ENCODE results near the gene LIMS1.
A peak's percentile ranks its signal among the peaks of the same experiment; 100 is the strongest.

Gene LIMS1

GRCh38 chr2:108616318-108616717 is 82.0 kb downstream of the LIMS1 start:
- no peak for DNase-seq

DNA sequence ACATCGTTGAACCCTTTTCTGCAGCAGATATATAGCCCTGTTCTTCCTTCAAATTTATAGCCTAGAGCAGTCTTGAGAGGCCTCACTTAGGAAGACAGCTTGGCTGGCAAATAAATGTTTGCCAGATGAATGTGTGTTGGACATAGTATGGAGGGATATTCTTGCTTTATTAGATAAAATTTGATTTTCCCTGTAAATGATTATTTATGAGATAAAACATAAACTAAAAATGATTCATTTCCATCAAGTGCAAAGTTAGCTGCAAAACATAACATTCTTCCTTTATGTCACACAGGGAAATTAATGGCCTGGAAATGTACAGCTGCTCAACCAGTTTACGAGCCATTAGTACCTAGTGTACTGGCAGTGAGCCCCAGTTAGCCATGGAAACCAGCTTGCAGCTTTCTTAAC is 82.5 kb downstream of the LIMS1 start:
- no peak for DNase-seq

GRCh38 chr2:108617617-108618016 is 83.3 kb downstream of the LIMS1 start:
- no peak for DNase-seq

DNA sequence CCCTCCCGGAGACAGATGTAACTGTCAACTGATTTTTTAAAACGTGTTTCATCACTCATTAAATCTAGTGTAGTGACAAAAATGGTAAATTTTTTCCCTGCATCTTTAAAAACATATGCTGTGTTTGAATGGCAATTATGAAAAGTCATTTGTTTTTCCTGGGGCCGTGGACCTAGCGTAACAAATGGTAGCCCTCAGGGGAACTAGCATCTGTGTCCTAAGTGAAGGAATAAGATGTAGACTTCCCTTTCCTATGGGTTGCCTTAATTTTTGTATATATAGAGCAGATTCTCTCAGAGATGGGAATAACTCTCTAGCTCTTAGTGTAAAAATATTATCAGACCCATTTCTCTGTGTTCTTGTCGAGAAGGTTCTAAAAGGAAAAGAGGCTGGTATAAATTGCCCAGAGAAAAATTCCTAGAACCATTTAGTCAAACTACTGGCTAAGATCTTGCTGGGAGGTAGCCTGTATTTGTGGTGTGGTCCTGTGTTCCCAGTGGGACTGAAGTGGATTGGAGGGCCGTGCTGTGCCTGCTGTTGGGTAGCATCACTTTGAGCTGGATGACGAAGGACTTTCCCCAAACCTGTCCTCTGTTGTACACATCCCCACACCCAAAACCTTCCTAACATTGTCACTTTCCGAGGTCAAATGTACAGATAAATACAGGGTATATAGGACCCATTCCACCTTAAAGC is 85.8 kb downstream of the LIMS1 start:
- DNase-seq = no peak

DNA sequence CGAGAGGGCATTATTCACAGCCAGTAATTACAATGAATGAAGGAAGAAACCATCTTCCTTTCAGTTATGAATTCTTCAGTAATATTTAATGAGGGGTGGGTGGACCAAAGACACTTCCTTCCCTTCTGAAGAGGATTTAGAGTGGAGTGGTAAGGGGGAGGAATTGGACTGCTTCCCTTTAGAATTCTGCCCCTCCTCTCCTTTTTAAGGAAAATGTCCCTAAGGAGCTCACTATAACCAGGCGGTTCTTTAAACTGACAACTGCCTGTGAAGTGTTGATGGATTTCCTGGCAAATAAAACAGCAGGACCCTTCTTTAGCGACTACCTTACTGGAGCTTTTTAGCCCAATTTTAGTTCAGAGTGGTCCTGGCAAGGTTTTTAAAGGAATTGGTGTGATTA is 86.4 kb downstream of the LIMS1 start:
- DNase-seq = no peak

GRCh38 chr2:108621087-108621559 is 86.9 kb downstream of the LIMS1 start:
- DNase-seq = peak; percentile 82 to 83

- DNase-seq = peak in 1 of 2 donors; percentile 40
Measured at GRCh38 chr2:108621687-108622681, 87.7 kb downstream of the LIMS1 start.

DNA sequence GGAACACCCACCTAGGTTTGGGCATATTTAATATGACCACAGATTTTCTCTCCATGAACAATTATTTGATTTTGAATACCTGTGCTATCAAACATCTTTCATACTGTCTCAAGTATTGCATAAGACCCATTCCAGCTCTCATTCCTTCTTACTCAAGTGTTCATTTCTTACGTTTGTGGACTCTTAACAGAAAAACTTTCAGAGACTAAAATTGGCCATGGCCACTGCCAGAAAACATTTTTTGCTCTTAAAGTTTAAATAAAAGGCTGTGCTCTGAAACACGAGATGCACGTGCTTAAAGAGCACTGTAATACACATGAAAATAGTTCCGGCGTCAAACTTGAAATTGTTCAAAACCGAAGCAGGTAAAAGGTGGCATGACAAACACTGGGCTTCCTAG is 89.3 kb downstream of the LIMS1 start:
- no peak for DNase-seq

DNA sequence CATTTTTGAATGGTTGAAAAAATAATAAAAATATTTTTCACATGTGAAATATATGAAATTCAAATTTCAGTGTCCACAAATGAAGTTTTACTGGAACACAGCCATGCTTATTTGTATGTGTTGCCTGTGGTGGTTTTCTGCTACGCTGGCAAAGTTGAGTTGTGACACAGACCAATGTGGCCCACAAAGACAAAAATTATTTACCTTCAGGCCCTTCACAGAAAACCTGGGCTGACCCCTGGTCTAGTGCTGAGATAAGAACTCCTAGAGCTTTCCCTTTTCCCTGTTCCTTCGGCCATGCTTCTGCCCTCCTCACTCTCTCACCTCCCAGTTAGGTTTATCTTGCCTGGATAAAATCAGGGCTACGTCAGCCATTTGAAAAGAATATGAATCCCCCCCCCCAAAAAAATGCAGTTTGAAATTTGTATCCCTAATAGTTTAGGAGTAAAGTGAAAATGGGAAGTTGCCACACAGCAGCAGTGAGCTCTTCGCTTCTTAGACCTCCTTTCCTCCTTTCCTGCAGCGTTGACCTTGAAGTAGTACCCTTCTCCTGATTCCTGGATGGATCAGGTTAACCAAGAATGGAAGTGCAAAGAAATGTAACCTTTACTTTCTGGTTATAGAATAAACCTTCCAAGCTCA is 91.0 kb downstream of the LIMS1 start:
- no peak for DNase-seq

DNA sequence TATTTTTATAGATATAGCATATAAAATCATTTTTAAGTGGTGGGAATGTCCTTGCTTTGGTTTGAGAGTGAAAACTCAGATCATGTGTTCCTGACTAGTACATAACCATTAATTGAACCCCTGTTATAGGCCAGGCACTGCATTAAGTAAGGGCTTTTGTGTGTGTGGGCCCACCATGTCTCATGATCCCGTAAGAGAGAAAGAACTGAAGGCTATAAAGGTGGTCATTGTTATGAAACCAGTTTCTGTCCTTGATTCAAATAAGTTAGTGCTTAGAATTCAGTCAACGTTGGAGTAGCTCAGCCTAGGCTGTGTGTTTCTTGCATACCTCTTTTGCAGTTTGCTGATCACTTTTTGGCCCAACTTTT is 91.5 kb downstream of the LIMS1 start:
- DNase-seq = no peak

GRCh38 chr2:108626995-108627394 is 92.7 kb downstream of the LIMS1 start:
- no peak for DNase-seq

- no peak for DNase-seq
Measured at GRCh38 chr2:108627911-108628567, 93.8 kb downstream of the LIMS1 start.

GRCh38 chr2:108628936-108629335 is 94.7 kb downstream of the LIMS1 start:
- no peak for DNase-seq

- DNase-seq = no peak
Measured at GRCh38 chr2:108629417-108629816, 95.1 kb downstream of the LIMS1 start.

GRCh38 chr2:108630567-108631405 is 96.5 kb downstream of the LIMS1 start:
- no peak for DNase-seq

DNA sequence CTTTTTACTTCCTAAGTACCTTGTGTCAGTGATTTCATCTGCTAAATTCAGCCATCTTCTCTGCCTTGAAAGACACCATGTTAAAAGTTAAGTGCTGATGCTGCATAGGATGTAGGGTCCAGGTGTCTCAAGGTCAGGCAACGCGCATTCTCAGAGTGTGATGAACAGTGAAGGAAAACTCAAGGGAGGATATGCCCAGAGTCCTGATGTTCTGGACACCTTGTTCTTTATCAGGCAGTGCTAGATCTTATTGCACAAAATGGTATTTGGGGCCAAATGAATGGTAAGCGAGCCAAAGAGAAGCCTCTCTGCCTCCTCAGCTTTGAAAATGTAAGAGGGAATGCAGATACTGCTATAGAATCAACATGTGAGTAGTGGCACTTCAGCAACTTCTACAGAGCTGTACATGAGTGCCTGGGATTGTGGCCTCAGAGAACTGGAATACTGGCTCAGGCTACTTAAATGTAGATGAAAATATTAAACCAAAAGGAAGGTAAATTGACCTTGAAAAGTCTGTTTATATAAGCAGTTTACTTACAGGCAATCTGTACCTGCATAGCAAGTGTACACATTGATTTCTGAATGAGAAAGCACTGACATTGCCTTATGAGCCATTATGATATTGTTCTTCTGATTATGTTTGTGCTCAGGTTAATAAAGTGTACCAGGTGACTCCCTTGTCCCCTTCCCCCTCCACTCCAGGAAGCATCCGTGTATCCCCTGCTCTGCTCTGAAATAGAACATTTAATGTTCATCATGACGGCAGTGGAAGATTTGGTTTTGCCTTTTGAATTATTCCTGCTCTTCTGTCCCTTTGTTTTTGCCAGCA is 98.3 kb downstream of the LIMS1 start:
- DNase-seq = no peak

DNA sequence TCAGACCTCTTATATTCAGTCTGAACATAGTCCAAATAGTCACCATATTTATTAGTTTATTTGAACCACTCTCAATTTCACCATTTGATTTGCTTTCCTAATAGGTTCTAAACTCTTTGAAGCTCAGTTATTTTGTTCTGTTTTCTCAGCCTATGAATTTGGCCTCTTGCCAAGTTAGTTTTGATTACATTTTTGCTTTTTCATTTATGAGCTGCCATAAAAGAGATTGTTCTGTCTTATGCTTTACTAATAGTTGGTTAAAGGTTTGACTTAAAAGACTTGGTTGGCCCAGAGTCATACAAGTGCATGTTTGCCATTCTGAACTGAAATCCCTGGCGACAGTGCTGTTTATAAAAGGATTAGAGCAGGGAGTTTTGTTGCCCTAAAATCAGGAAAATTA is 99.1 kb downstream of the LIMS1 start:
- DNase-seq = no peak

- no peak for DNase-seq
Measured at GRCh38 chr2:108634011-108634410, 99.7 kb downstream of the LIMS1 start.

GRCh38 chr2:108634576-108635160 is 100.4 kb downstream of the LIMS1 start:
- DNase-seq = no peak

- DNase-seq = no peak
Measured at GRCh38 chr2:108635630-108636354, 101.5 kb downstream of the LIMS1 start.
